HG02798 (cell line): ENCODE results near the gene LMBRD2.

Experiments used
- ATAC-seq: cut with Tn5 transposase; IDR thresholded peaks from one replicate; pipeline ENCODE4 v1.9.1; 2021; ENCODE audit warnings: mild to moderate bottlenecking; ENCODE audit not compliant: unreplicated experiment, poor library complexity

LMBRD2 gene

GRCh38 chr5:36055984-36056383 is 95.7 kb downstream of the LMBRD2 start:
- no peak for ATAC-seq

GRCh38 chr5:36054647-36055046 is 97.0 kb downstream of the LMBRD2 start:
- no peak for ATAC-seq

GRCh38 chr5:36052538-36052937 is 99.1 kb downstream of the LMBRD2 start:
- ATAC-seq: no peak

GRCh38 chr5:36049949-36050348 is 101.7 kb downstream of the LMBRD2 start:
- ATAC-seq: no peak
